Activated T-cell treated with anti-CD3 and anti-CD28 coated beads, Interleukin-2, amount 50 U/mL, for 4 hours (primary cell): ENCODE data around the gene LACC1. TPM values are rescaled to one million over a fixed set of nuclear protein-coding genes. Genes with fewer than 3 reads are reported as not detected.

Source experiments
- ATAC-seq, 2 donors: fragments of 200-7000 bp; cut with Tn5 transposase; one replicate each; pipeline ENCODE4 v1.10.0; 2021
- DNase-seq: peaks from one replicate; pipeline ENCODE4 v3.0.0-alpha.2; 2020
- H3K27me3 Mint-ChIP-seq: one replicate; pipeline ENCODE4 v1.8.0; 2021; ENCODE audit warnings: low read depth, mixed read lengths
- H3K36me3 Mint-ChIP-seq: one replicate; pipeline ENCODE4 v1.8.0; 2022; ENCODE audit warnings: mixed read lengths; ENCODE audit not compliant: insufficient read depth
- H3K4me1 Mint-ChIP-seq: one replicate; pipeline ENCODE4 v1.8.0; 2021; ENCODE audit warnings: low read depth, mixed read lengths
- H3K4me3 Mint-ChIP-seq: one replicate; pipeline ENCODE4 v1.8.0; 2021; ENCODE audit warnings: mild to moderate bottlenecking, moderate library complexity, mixed read lengths
- H3K9me3 Mint-ChIP-seq: one replicate; pipeline ENCODE4 v1.8.0; 2021; ENCODE audit warnings: mixed read lengths
- total RNA-seq, 3 donors: library from RNA; stranded (reverse); gene quantifications; one replicate each; pipeline ENCODE4 v1.2.1, GENCODE V29; 2021

Gene LACC1
- total RNA-seq, 3 donors from 2014 or later: 2.1 to 4.2 (median 4.1) TPM

GRCh38 chr13:43911278-43911677, 31.6 kb downstream of the LACC1 start:
- peaks cover 6% of the 10 kb centered on the region for H3K4me1 Mint-ChIP-seq
- H3K36me3 Mint-ChIP-seq: no peaks in the 10 kb centered on the region
- peaks cover 8% of the 10 kb centered on the region for H3K27me3 Mint-ChIP-seq
- DNase-seq: no peak
- no peak overlapping the region for H3K4me3 Mint-ChIP-seq
- no peaks in the 10 kb centered on the region for H3K9me3 Mint-ChIP-seq
- ATAC-seq: no peak

GRCh38 chr13:43911871-43912270, 32.2 kb downstream of the LACC1 start:
- ATAC-seq (no peak), DNase-seq (no peak)
- Mint-ChIP-seq H3K36me3 (no peaks in the 10 kb centered on the region), H3K27me3 (peaks cover 7% of the 10 kb centered on the region), H3K9me3 (no peaks in the 10 kb centered on the region), H3K4me1 (peaks cover 6% of the 10 kb centered on the region), H3K4me3 (no peak overlapping the region)

GRCh38 chr13:43915451-43915850, 35.7 kb downstream of the LACC1 start:
- DNase-seq (no peak), ATAC-seq (no peak)
- no peaks in the 10 kb centered on the region for H3K9me3 Mint-ChIP-seq
- H3K27me3 Mint-ChIP-seq: peaks cover 3% of the 10 kb centered on the region
- H3K4me3 Mint-ChIP-seq: no peak overlapping the region
- H3K36me3 Mint-ChIP-seq: no peaks in the 10 kb centered on the region
- no peaks in the 10 kb centered on the region for H3K4me1 Mint-ChIP-seq

- Mint-ChIP-seq H3K36me3 (no peaks in the 10 kb centered on the region), H3K4me3 (no peak overlapping the region), H3K4me1 (no peaks in the 10 kb centered on the region), H3K9me3 (no peaks in the 10 kb centered on the region), H3K27me3 (peaks cover 6% of the 10 kb centered on the region)
- no peak for ATAC-seq
- no peak for DNase-seq
These were observed 37.1 kb downstream of the LACC1 start for GRCh38 chr13:43916828-43917227.

- peaks cover 11% of the 10 kb centered on the region for H3K27me3 Mint-ChIP-seq
- no peaks in the 10 kb centered on the region for H3K9me3 Mint-ChIP-seq
- H3K4me3 Mint-ChIP-seq: no peak overlapping the region
- H3K36me3 Mint-ChIP-seq: no peaks in the 10 kb centered on the region
- H3K4me1 Mint-ChIP-seq: no peaks in the 10 kb centered on the region
- DNase-seq (no peak), ATAC-seq (no peak)
These were observed 38.9 kb downstream of the LACC1 start for GRCh38 chr13:43918636-43919035.

GRCh38 chr13:43920965-43921674, 41.4 kb downstream of the LACC1 start:
- Mint-ChIP-seq H3K36me3 (no peaks in the 10 kb centered on the region), H3K27me3 (peaks cover 14% of the 10 kb centered on the region), H3K4me3 (no peak overlapping the region), H3K9me3 (no peaks in the 10 kb centered on the region), H3K4me1 (no peaks in the 10 kb centered on the region)
- DNase-seq (no peak), ATAC-seq (no peak)

GRCh38 chr13:43924549-43925245, 45.0 kb downstream of the LACC1 start:
- H3K36me3 Mint-ChIP-seq: no peaks in the 10 kb centered on the region
- no peak for ATAC-seq

GRCh38 chr13:43929947-43930346, 50.2 kb downstream of the LACC1 start:
- H3K9me3 Mint-ChIP-seq: no peaks in the 10 kb centered on the region
- DNase-seq: no peak
- no peak for ATAC-seq
- H3K27me3 Mint-ChIP-seq: peaks cover 6% of the 10 kb centered on the region
- H3K4me3 Mint-ChIP-seq: no peak overlapping the region
- H3K36me3 Mint-ChIP-seq: no peaks in the 10 kb centered on the region
- H3K4me1 Mint-ChIP-seq: no peaks in the 10 kb centered on the region

More at GRCh38 chr13:43924549-43925245, 45.0 kb downstream of the LACC1 start:
- H3K27me3 Mint-ChIP-seq: peaks cover 11% of the 10 kb centered on the region
- no peak for DNase-seq
- H3K9me3 Mint-ChIP-seq: no peaks in the 10 kb centered on the region
- H3K4me1 Mint-ChIP-seq: no peaks in the 10 kb centered on the region
- H3K4me3 Mint-ChIP-seq: no peak overlapping the region

- peaks cover 10% of the 10 kb centered on the region for H3K27me3 Mint-ChIP-seq
- ATAC-seq: no peak
These were observed 53.7 kb downstream of the LACC1 start for GRCh38 chr13:43933378-43933777.

GRCh38 chr13:43934273-43934672, 54.6 kb downstream of the LACC1 start:
- ATAC-seq: no peak
- Mint-ChIP-seq H3K27me3 (peaks cover 10% of the 10 kb centered on the region), H3K36me3 (no peaks in the 10 kb centered on the region), H3K9me3 (no peaks in the 10 kb centered on the region), H3K4me1 (no peaks in the 10 kb centered on the region), H3K4me3 (no peak overlapping the region)
- DNase-seq: no peak

More at GRCh38 chr13:43933378-43933777, 53.7 kb downstream of the LACC1 start:
- no peaks in the 10 kb centered on the region for H3K4me1 Mint-ChIP-seq
- H3K4me3 Mint-ChIP-seq: no peak overlapping the region
- no peak for DNase-seq
- no peaks in the 10 kb centered on the region for H3K36me3 Mint-ChIP-seq
- no peaks in the 10 kb centered on the region for H3K9me3 Mint-ChIP-seq

GRCh38 chr13:43935878-43936277, 56.2 kb downstream of the LACC1 start:
- DNase-seq (no peak), ATAC-seq (no peak)
- no peaks in the 10 kb centered on the region for H3K4me1 Mint-ChIP-seq
- no peak overlapping the region for H3K4me3 Mint-ChIP-seq
- no peaks in the 10 kb centered on the region for H3K9me3 Mint-ChIP-seq
- peaks cover 9% of the 10 kb centered on the region for H3K27me3 Mint-ChIP-seq
- no peaks in the 10 kb centered on the region for H3K36me3 Mint-ChIP-seq

- Mint-ChIP-seq H3K4me1 (no peaks in the 10 kb centered on the region), H3K9me3 (no peaks in the 10 kb centered on the region), H3K27me3 (peaks cover 9% of the 10 kb centered on the region), H3K36me3 (no peaks in the 10 kb centered on the region), H3K4me3 (no peak overlapping the region)
- ATAC-seq (no peak), DNase-seq (no peak)
These were observed 56.9 kb downstream of the LACC1 start for GRCh38 chr13:43936647-43937046.

- Mint-ChIP-seq H3K36me3 (no peaks in the 10 kb centered on the region), H3K9me3 (no peaks in the 10 kb centered on the region), H3K27me3 (peaks cover 14% of the 10 kb centered on the region), H3K4me3 (no peak overlapping the region), H3K4me1 (no peaks in the 10 kb centered on the region)
- no peak for DNase-seq
- ATAC-seq: no peak
These were observed 58.1 kb downstream of the LACC1 start for GRCh38 chr13:43937839-43938238.

GRCh38 chr13:43938449-43938848, 58.7 kb downstream of the LACC1 start:
- no peak for ATAC-seq
- H3K36me3 Mint-ChIP-seq: no peaks in the 10 kb centered on the region
- no peaks in the 10 kb centered on the region for H3K4me1 Mint-ChIP-seq

GRCh38 chr13:43939086-43939485, 59.4 kb downstream of the LACC1 start:
- Mint-ChIP-seq H3K4me3 (no peak overlapping the region), H3K36me3 (no peaks in the 10 kb centered on the region), H3K4me1 (no peaks in the 10 kb centered on the region), H3K9me3 (no peaks in the 10 kb centered on the region), H3K27me3 (peaks cover 10% of the 10 kb centered on the region)
- DNase-seq: no peak
- ATAC-seq: no peak

More at GRCh38 chr13:43938449-43938848, 58.7 kb downstream of the LACC1 start:
- no peak overlapping the region for H3K4me3 Mint-ChIP-seq
- no peaks in the 10 kb centered on the region for H3K9me3 Mint-ChIP-seq
- DNase-seq: no peak
- H3K27me3 Mint-ChIP-seq: peaks cover 13% of the 10 kb centered on the region
